Endodermal cell (in vitro differentiated cells): ENCODE results near the gene NAGS. TPM values are rescaled to one million over a fixed set of nuclear protein-coding genes. Genes with fewer than 3 reads are reported as not detected.

Experiments
- DNase-seq: peaks from one replicate; pipeline ENCODE4 v3.0.0-alpha.2; 2017
- H3K27ac ChIP-seq: 2 replicates; pipeline ENCODE4 v1.5.1; 2013; ENCODE audit warnings: mild to moderate bottlenecking, low read depth, low read length, moderate library complexity
- H3K27me3 ChIP-seq: 2 replicates; pipeline ENCODE4 v1.6.1; 2013; ENCODE audit warnings: mild to moderate bottlenecking, low read length, moderate library complexity; ENCODE audit not compliant: insufficient read depth, control insufficient read depth, poor library complexity, severe bottlenecking
- H3K36me3 ChIP-seq: 2 replicates; pipeline ENCODE4 v1.7.0; 2013; ENCODE audit warnings: mild to moderate bottlenecking, low read length, moderate library complexity; ENCODE audit not compliant: control insufficient read depth, insufficient read depth
- H3K4me1 ChIP-seq: one replicate; pipeline ENCODE4 v1.7.0; 2013; ENCODE audit warnings: low read length; ENCODE audit not compliant: control insufficient read depth, insufficient read depth
- H3K4me3 ChIP-seq: 2 replicates; pipeline ENCODE4 v1.5.1; 2013; ENCODE audit warnings: mild to moderate bottlenecking, low read length, moderate library complexity
- H3K9ac ChIP-seq: 2 replicates; pipeline ENCODE4 v1.6.1; 2013; ENCODE audit warnings: mild to moderate bottlenecking, low read length, moderate library complexity; ENCODE audit not compliant: poor library complexity, severe bottlenecking; ENCODE audit errors: extremely low read depth
- H3K9me3 ChIP-seq: 2 replicates; pipeline ENCODE4 v1.6.1; 2013; ENCODE audit warnings: mild to moderate bottlenecking, low read length, moderate library complexity; ENCODE audit not compliant: control insufficient read depth
- H3K27ac Mint-ChIP-seq: 2 replicates; pipeline ENCODE4 v1.8.0; 2020; ENCODE audit warnings: mixed read lengths
- H3K27me3 Mint-ChIP-seq: 2 replicates; pipeline ENCODE4 v1.8.0; 2021; ENCODE audit warnings: mild to moderate bottlenecking, mixed read lengths; ENCODE audit not compliant: insufficient read depth
- H3K36me3 Mint-ChIP-seq: 2 replicates; pipeline ENCODE4 v1.8.0; 2020; ENCODE audit warnings: low read depth, mixed read lengths
- H3K4me1 Mint-ChIP-seq: 2 replicates; pipeline ENCODE4 v1.8.0; 2020; ENCODE audit warnings: mixed read lengths
- H3K4me3 Mint-ChIP-seq: 2 replicates; pipeline ENCODE4 v1.8.0; 2020; ENCODE audit warnings: mild to moderate bottlenecking, moderate library complexity, mixed read lengths
- H3K9me3 Mint-ChIP-seq: 2 replicates; pipeline ENCODE4 v1.8.0; 2020; ENCODE audit warnings: mild to moderate bottlenecking, mixed read lengths
- CTCF ChIP-seq: fragments of 200-600 bp; sonication (generic); conservative IDR thresholded peaks from 2 replicates; pipeline ENCODE4 v1.5.0; 2021; ENCODE audit warnings: antibody characterized with exemption, mild to moderate bottlenecking
- WGBS, 2 experiments: methylation state at CpG; one replicate each; pipeline versions ENCODE4 v1.1.5 to v1.1.7; 2013; ENCODE audit warnings: missing lambda C conversion rate in 2 of 2, mixed read lengths in 1 of 2; ENCODE audit not compliant: insufficient coverage in 1 of 2, insufficient read length in 1 of 2; 5-methylcytosine and 5-hydroxymethylcytosine counted together
- total RNA-seq, 2 donors: library from RNA; stranded (reverse); fragmentation: NEBNext Ultra II Directional in 1 of 2; extraction: Animal tissue kit (Norgen Biotek cat#: 25700) in 1 of 2; gene quantifications; 2 replicates in 1 of 2; 3 replicates in 1 of 2; pipeline ENCODE4 v1.2.1, GENCODE V29; 2021

NAGS gene
- total RNA-seq, 2 donors from 2014 or later = 1.4 to 2.1 TPM

GRCh38 chr17:44010966-44011647 is 6.7 kb downstream of the NAGS start:
- H3K9me3 ChIP-seq = no peaks in the 10 kb centered on the region
- no peak overlapping the region for H3K27ac Mint-ChIP-seq
- H3K27ac ChIP-seq = no peak overlapping the region
- H3K36me3 ChIP-seq = peaks cover 11% of the 10 kb centered on the region
- peaks cover 4% of the 10 kb centered on the region for H3K27me3 ChIP-seq
- no peak for DNase-seq
- H3K4me3 ChIP-seq = no peak overlapping the region
- 69 to 71% methylated on average over 4 of the region's 4 CpGs for WGBS, 2 experiments
- peaks cover 16% of the 10 kb centered on the region for H3K4me1 Mint-ChIP-seq
- H3K9ac ChIP-seq = no peak overlapping the region
- no peak for TF ChIP-seq CTCF
- H3K4me1 ChIP-seq = peaks cover 9% of the 10 kb centered on the region
- peaks cover 8% of the 10 kb centered on the region for H3K27me3 Mint-ChIP-seq
- no peaks in the 10 kb centered on the region for H3K9me3 Mint-ChIP-seq
- H3K4me3 Mint-ChIP-seq = no peak overlapping the region
- peaks cover 15% of the 10 kb centered on the region for H3K36me3 Mint-ChIP-seq

- 95 to 100% methylated on average over 9 of the region's 9 CpGs for WGBS, 2 experiments
- H3K4me1 ChIP-seq = peaks cover 9% of the 10 kb centered on the region
- no peak for DNase-seq
- peaks cover 11% of the 10 kb centered on the region for H3K36me3 ChIP-seq
- H3K9me3 Mint-ChIP-seq = no peaks in the 10 kb centered on the region
- H3K27me3 ChIP-seq = no peaks in the 10 kb centered on the region
- peaks cover 12% of the 10 kb centered on the region for H3K4me1 Mint-ChIP-seq
- H3K9ac ChIP-seq = no peak overlapping the region
- no peak overlapping the region for H3K4me3 ChIP-seq
- no peak overlapping the region for H3K27ac ChIP-seq
- H3K4me3 Mint-ChIP-seq = no peak overlapping the region
- TF ChIP-seq CTCF = no peak
- H3K27ac Mint-ChIP-seq = no peak overlapping the region
- peaks cover 2% of the 10 kb centered on the region for H3K27me3 Mint-ChIP-seq
- no peaks in the 10 kb centered on the region for H3K9me3 ChIP-seq
- H3K36me3 Mint-ChIP-seq = peaks cover 15% of the 10 kb centered on the region
Observed at GRCh38 chr17:44011876-44012275, 7.5 kb downstream of the NAGS start.

- H3K4me3 Mint-ChIP-seq = no peak overlapping the region
- DNase-seq = no peak
- Histone ChIP-seq H3K27me3 (no peaks in the 10 kb centered on the region), H3K9ac (no peak overlapping the region), H3K4me3 (no peak overlapping the region), H3K9me3 (no peaks in the 10 kb centered on the region), H3K4me1 (peaks cover 9% of the 10 kb centered on the region), H3K27ac (no peak overlapping the region), H3K36me3 (peaks cover 11% of the 10 kb centered on the region)
- H3K4me1 Mint-ChIP-seq = peaks cover 12% of the 10 kb centered on the region
- peaks cover 2% of the 10 kb centered on the region for H3K27me3 Mint-ChIP-seq
- TF ChIP-seq CTCF = no peak
- no peak overlapping the region for H3K27ac Mint-ChIP-seq
- WGBS, 2 experiments = 94 to 100% methylated on average over 2 to 3 of the region's 3 CpGs
- no peaks in the 10 kb centered on the region for H3K9me3 Mint-ChIP-seq
- H3K36me3 Mint-ChIP-seq = peaks cover 15% of the 10 kb centered on the region
Observed at GRCh38 chr17:44012391-44012790, 8.0 kb downstream of the NAGS start.
